GM21381 (cell line): ENCODE results near the gene RBL2.
"Not testable (repeated sequence)": the region's sequence is repeated elsewhere in the genome, so short reads cannot be mapped to it uniquely, and the experiment has no call there.

ENCODE experiments used
- ATAC-seq: cut with Tn5 transposase; IDR thresholded peaks from one replicate; pipeline ENCODE4 v1.9.1; 2021; ENCODE audit warnings: mild to moderate bottlenecking, moderate library complexity; ENCODE audit not compliant: unreplicated experiment

The RBL2 gene

DNA sequence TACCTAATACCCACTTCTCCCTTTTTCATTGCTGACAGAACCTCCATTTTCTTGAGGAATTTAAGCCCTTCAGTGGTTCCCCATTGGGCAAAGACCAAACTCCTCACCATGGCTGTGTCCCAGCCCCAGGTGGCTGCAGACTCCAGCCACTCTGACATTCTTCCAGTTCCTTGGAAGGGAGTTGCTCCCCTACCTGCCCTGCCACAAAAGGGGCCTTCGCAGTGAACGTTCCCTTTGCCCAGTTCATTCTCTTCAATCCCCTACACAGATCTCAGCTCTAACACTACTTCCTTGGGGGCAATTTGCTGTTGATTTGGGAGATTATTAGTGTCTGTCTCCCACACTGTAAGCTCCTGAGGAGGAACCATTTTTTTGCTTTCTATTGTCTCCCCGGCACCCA, 72.0 kb downstream of the RBL2 start:
- no peak for ATAC-seq

DNA sequence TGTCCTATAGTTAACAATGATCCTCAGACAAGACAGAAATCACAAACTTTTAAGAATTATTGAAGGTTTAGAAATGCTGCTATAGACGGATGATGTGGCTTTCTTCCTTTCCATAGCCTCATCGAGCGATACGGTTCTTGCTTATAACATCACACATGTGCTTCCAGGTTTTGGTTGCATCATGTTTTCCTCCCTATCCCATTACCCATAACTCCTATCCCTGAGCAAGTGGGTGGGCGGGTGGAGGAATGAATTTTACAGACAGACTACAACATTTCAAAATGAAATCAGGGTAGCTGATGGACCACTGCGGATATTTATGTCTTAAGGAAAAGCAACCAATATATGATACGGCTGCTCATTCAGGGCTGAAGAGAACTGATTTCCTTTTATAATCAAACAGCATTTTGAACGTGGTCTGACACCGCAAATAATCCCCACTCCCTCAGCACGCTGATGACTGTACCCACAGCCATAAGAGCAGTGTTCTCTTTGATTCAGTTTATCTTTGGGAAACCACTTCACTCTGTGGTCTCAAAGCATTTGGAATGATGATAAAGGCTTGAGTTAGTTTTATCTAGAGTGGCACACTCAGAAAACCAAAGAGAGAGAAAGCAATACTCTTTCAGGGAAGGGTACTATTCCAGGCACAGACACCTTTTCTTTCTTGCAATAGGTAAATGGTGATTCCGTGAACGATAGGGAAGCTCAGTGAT, 73.4 kb downstream of the RBL2 start:
- ATAC-seq: no peak

DNA sequence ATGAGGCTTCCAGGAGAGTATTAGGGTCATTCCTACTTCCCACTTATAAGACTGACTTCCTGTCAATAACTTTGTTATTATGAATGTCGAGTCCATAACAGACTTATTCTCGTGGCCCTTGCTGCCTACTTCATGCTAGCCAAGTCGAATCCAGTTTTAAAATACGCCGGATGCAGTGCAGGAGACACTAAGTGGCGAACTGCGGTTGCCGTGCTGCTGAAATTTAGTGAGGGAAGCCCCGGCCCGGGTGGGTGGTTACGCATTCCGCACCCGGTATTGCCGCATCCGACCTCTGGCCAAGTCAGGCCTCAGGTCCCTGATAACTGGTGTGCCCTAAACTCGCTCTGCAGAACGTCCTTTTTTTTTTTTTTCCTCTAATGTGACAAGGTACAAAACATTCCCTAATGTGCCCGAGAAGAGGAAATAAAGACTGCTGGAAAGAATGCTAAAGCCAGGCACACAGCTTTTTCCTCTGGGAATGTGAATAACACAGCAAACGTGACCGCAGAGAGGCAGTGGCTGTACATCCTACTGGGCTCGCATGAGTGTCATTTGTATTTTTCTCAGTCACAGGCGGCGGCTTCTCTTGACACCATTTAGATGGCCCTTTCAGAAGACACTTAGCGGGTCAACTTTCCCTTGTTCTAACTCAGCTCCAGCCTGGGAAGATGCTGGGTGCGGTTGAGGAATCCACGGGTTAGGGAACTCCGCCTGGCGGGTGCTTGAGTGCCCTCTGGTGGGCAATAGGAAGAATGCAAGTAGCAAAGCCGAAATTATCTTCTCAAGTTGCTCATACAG, 75.8 kb downstream of the RBL2 start:
- ATAC-seq: peak; percentile 52

DNA sequence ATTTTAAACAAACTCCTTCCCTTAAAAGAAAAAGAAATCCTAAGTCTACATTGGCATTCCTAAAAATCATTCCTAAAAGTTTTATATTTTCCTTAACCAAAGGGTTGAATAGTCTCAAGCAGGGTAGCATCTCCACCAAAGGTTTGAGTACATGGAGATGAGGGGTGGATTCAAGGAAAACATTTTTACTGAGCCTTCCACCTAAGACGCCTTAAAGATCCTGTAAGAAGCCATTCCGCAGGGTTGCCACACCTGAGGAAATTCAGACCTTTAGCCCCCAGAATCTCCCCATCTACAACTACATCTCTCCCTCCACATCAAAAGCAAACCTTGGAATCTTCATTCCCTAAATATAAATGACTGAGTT, 76.4 kb downstream of the RBL2 start:
- ATAC-seq: no peak

DNA sequence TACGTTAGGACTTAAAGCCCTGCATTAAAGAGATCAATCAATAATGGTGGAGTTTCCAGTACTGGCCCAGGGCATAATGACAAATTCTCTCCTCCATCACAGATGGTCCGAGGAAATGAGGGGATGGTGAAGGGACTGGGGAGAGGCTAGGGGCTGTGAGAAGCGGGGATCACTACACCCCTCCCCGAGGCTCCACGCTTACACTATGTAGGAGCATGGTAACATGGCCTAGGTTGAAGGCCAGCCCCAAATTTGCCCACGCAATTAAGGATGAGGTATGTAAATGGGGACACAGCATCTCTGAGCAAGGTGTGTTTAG, 76.8 kb downstream of the RBL2 start:
- ATAC-seq: no peak

DNA sequence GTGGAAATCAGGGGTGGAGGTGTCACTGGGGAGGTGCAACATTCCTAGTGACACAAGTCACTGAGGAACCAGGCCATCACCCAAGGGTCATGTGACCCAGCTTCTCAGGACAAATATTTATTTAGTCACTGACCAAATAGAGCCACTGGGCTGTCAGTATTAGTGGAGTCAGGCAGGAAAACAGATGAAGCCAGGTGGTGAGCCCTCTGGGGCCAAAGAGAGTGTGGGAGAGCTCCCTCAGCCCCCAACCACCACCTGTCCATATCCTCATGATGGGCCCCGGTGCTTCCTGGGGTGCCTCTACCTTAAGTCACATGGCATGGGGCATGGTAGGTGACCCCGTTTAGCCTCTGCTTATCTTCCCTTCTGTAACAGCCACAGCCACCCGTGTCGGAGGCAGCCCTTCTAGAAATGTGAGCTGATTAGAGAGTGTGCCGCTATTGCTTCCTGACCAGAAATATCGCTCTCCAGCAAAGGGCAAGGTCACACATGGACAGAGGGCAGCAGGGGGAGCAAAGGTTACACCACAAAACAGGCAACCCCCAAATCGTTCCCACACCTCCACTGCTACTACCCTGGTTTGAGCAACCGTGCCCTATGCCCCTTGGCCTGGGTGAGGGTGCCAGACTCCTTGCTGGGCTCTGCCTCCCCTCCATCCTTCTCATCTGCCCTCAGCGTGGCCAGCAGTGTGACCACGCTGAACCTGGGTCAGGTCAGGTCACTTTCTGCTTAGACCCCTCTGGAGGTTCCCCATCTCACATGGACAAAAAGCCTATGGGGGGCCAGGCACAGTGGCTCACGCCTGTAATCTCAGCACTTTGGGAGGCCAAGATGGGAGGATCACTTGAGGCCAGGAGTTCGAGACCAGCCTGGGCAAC, 77.4 kb downstream of the RBL2 start:
- ATAC-seq: no peak

DNA sequence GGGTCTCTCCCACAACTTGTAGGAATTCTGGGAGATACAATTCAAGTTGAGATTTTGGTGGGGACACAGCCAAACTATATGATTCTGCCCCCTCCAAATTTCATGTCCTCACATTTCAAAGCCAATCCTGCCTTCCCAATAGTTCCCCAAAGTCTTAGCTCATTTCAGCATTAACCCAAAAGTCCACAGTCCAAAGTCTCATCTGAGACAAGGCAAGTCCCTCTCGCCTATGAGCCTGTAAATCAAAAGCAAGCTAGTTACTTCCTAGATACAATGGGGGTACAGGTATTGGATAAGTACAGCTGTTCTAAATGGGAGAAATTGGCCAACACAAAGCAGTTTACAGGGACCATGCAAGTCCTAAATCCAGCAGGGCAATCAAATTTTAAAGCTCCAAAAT, 78.5 kb downstream of the RBL2 start:
- not testable (repeated sequence) for ATAC-seq

DNA sequence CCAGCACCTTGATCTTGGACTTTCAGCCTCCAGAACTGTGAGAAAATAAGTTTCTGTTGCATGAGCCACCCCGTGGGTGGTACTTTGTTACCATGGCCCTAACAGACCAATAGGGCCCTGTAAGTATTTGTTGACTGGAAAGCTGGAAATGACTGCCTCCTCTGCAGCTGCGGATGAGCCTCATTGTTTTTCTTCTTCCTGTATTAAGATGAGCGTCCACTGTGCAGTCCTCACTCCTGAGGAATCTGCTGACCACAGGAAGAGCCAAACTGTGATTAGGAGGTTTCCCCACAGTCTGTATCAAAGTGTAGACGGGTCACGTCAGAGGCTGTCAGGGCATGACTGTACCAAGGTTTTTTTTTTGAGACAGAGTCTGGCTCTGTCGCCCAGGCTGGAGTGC, 81.0 kb downstream of the RBL2 start:
- ATAC-seq: no peak

DNA sequence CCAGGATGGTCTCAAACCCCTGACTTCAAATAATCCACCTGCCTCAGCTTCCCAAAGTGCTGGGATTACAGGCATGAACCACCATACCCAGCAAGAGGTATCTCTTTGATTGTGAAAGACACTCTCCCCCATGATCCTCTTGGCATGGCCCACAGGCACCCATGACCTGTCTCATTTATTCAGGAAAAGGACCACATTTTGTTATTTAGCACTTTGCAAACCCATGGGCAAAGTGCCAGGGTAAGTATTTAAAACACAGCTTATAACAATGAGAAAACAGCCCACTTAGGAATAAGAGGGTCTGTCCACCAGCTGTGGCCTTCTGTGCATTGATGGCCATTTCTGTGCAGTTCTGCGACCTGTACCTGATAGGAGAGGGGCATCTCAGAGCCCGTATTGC, 81.5 kb downstream of the RBL2 start:
- ATAC-seq: no peak

DNA sequence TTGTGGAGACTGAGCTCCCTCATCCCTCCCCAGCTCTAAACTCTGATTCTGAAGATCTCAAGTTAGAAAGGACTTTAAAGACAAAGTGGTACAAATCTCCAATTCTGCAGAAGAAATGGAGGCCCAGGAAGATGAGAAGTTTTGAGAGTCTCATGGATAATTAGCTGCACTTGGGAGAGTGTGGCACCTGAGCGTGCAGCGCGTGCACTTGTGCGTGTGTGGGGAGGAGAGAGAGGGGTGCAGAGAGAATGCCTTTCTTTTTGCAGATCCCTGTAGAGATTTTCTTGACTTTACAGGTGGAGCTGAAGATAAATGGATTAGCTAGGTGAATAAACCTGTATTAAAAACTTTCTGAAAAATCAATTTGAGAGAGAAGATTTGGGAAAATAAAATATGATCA, 83.6 kb downstream of the RBL2 start:
- ATAC-seq: no peak

DNA sequence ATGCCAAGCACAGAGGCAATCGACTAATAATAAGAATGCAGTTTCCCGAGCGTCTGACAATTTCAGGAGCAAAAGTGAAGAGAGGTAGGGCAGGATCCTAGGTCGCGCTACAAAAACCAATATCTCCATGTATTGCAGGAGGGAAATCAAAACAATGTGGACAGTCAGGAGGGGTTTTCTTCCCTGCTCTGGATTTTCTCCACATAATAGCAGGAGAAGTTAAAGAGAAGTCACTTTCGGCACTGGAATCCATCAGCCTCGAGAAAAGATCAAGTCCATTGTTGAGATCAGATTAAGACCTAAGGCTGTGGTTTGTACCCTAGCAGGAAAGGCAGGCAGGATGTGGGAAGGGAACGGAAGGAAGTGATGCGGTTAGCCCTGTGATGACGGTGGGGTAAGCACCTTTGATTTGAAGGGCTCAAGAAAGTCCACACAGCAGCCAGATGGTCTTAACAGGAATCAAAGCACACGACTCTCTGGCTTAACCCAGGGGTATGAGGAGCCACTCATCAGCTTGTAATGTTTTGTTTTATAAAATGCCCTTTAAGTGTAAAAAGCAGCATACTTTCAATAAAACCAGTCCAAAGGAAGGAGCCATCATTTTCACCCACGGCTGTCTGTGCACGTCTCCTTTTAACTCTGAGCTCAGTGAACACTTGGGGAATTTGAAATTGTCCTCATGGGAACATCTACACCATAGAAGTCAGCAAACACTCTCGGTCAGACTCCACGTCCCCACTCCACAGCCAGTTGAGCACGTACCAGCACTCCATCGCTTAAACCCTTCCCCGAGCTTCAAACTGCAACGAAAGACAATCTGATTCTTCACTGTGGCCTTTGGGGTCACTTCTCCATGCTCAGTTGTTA, 84.5 kb downstream of the RBL2 start:
- peak; percentile 99 for ATAC-seq

DNA sequence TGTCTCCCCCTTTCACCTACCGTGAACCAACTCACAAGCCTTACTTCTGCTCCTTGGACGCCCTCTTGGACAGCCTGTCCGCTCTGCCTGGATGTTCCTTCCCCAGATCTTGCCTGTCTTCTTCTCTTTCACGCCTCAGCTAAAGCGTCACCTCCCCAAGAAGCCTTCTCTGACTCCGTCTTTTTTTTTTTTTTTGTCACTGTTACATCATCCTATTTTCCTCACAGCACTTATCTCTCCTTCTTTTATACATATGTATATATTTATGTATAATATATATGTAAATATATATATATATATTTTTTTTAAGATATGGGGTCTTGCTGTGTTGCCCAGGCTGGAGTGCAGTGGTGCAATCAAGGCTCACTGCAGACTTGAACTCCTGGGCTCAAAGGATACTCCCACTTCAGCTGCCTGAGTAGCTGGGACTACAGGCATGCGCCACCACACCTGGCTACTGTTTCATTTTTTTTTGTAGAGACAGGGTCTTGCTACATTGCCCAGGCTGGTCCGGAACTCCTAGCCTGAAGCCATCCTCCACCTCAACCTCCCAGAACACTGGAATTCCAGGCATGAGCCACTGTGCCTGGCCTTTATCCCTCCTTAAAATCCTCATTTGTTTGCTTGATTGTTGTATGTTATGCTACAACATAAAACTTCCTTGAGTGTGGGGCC, 85.3 kb downstream of the RBL2 start:
- ATAC-seq: no peak

DNA sequence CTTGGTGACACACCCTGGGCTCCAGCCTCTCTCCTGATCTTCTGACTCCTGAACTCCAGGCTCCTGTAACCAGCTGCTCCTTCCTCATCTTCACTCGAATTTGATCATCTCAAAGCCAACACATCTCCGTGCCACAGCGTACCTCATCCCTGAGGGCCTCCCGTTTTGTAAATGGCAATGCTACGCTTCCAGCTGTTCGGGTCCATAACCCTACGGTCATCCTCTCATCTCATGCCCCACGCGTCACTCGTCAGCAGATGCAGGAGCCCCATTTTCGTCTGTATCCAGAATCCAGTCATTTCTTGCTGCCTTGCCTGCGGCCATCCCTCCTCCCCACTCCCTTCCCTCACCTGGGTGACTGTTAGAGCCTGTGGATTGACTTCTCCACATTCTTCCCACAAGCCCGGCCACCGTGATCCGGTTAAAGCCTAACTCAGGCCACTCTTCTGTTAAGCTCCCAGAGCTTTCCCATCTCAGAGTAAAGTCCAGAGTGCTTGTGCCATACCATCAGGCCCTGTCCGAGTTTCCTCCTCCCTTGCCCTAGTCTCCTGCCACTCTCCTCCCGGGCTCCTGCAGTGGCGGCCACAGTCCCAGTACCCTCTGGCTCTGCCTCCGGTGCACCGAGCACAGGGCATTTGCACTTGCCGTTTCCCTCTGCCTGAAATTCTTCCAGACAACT, 89.0 kb downstream of the RBL2 start:
- ATAC-seq: no peak

DNA sequence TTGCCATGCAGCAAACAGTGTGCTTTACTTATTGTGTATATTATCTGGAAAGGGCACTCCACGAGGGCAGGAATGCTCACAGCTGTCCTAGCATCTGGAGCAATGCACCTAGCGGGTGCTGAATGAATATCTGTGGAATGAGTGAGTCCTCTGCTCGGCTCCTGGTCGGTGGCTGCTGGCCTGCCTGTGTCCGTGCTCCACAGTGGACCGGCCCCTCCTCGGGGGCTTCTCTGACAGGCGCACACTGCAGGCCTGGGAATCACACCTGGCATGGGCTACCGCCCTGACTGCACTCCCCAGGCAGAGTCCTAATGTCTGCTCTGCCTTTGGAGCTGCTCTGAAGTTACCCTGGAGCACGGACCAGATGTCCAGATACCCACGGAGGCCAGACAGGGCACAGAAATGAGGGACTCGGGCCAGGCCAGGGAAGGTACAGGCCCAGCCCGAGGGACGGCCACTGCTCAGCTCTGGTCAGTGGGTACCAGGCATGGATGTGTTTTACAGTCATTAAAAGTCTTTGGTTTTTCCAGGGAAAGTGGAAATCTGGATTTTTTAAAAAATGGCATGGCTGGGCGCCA, 89.8 kb downstream of the RBL2 start:
- no peak for ATAC-seq

DNA sequence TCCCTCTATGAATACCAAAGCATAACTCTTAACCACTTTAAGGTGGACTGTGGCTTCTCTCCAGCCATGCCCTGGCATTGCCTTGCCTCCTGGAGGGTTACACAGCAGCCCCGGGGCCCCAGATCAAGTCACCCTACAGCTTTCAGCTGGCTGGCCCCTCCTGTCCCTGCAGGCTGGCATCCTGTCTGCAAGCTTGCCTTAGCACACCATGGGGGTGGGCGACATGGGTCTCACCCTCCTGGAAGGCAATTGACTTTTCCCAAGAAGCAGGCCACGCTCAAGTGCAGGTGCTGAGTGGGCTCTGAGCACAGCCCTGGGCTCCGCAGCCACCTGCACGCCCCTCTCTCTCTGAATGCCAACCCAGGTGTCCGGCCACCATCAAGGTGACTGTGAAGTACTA, 94.5 kb downstream of the RBL2 start:
- no peak for ATAC-seq

DNA sequence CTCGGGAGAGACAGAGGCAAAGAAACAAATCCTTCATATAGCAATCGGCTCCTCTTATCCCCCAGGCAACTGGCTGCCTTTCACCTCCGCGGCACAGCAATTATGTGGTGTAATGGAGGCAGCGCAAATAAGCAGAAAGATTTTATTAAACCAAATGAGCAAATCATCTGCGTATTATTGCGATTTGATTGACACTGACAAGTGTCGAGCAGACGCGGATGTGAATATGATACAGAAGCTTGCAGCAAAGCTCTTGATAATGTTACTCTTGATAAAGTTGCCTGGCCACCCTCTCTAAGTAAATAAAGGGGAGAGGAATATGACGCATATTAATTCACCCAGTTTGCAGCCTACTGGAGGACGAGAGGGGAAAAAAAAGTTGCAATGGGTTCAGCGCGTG, 95.2 kb downstream of the RBL2 start:
- no peak for ATAC-seq

DNA sequence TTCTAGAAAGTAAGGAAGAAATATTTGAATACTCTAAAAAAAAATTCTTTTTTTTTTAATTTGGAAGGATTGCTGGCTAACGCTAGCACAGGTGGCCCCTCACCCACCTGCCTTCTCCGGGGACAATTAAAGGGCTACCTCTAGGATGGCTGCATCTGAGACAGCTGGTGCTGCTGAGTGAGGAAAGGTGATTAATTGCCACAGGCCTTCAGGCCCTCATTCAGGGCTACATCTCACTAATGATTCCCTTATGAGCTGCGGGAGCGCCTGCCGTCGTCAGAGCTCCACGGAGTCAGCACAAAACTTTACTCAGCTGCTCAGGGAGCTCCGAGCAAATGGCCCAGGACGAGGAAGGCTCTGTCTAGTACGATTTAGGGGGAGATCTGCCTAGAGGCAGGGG, 95.8 kb downstream of the RBL2 start:
- ATAC-seq: no peak

DNA sequence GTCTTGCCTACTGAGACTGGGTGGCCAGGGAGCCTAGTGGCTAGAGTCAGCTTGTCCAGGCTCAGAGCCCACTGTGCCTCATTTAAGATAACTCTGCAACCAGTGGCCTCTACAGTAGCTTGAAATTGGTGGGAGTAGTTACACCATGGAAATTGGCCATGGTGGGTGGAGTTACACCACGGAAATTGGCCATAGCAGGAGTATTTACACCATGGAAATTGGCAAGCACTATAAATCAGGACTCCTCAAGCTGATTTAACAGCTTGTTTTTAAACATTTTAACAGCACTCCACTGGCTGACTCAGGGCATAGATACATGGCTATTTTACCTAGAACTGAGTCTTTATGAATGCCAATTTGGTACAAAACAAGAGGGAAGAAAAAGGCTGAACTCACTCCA, 96.5 kb downstream of the RBL2 start:
- ATAC-seq: no peak

DNA sequence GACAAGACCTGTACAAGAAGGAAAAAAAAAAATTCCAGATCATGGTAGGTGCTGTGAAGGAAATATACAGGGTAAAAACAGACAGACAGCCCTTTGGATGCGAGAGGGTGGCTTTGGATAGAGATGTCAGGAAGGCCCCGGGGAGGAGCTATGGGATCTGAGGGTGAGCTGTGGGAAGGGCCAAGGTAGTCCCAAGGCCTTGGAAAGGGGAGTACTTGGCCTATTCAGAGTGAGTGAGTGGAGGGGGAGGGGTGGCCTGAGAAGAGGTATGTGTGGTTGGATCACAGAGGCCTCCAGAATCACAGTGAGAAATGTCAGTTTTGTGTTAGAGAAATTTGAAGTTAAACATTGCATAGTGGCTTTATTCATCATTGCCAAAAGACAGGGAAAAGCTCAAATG, 99.9 kb downstream of the RBL2 start:
- ATAC-seq: no peak
